Osteoblast (primary cell): ENCODE data around the gene CHST2. TPM values are rescaled to one million over a fixed set of nuclear protein-coding genes. Genes with fewer than 3 reads are reported as not detected.

Source experiments
- DNase-seq: peaks from one replicate; pipeline ENCODE4 v3.0.0; 2011; ENCODE audit warnings: low spot score, mixed read lengths; ENCODE audit not compliant: insufficient read length; ENCODE audit errors: missing footprints
- H2AFZ ChIP-seq: 2 replicates; pipeline ENCODE4 v1.6.0; 2011; ENCODE audit warnings: mild to moderate bottlenecking, low read length
- H3K27ac ChIP-seq: 2 replicates; pipeline ENCODE4 v1.5.1; 2011; ENCODE audit warnings: mild to moderate bottlenecking, low read depth, low read length, moderate library complexity
- H3K27me3 ChIP-seq: 2 replicates; pipeline ENCODE4 v1.6.0; 2012; ENCODE audit warnings: mild to moderate bottlenecking, control low read depth, inconsistent platforms, low read length, moderate library complexity; ENCODE audit not compliant: insufficient read depth
- H3K36me3 ChIP-seq: 2 replicates; pipeline ENCODE4 v1.5.1; 2011; ENCODE audit warnings: mild to moderate bottlenecking, low read length, control low read depth, moderate library complexity; ENCODE audit not compliant: insufficient read depth
- H3K4me1 ChIP-seq: 2 replicates; pipeline ENCODE4 v1.5.1; 2011; ENCODE audit warnings: mild to moderate bottlenecking, low read length, control low read depth, moderate library complexity; ENCODE audit not compliant: insufficient read depth
- H3K4me2 ChIP-seq: 2 replicates; pipeline ENCODE4 v1.6.0; 2011; ENCODE audit warnings: mild to moderate bottlenecking, low read length; ENCODE audit not compliant: insufficient read depth
- H3K4me3 ChIP-seq: fragments of 200-600 bp; sonication (generic); 3 replicates; pipeline ENCODE4 v1.5.1; 2012; ENCODE audit warnings: mild to moderate bottlenecking, low read length, inconsistent platforms; ENCODE audit not compliant: insufficient read depth
- H3K79me2 ChIP-seq: 2 replicates; pipeline ENCODE4 v1.6.0; 2012; ENCODE audit warnings: mild to moderate bottlenecking, low read length, control low read depth, inconsistent platforms; ENCODE audit not compliant: insufficient read depth
- H3K9me3 ChIP-seq: 2 replicates; pipeline ENCODE4 v1.5.1; 2011; ENCODE audit warnings: low read depth, low read length, control low read depth
- H4K20me1 ChIP-seq: 2 replicates; pipeline ENCODE4 v1.6.0; 2012; ENCODE audit warnings: mild to moderate bottlenecking, low read length, control low read depth; ENCODE audit not compliant: insufficient read depth
- total RNA-seq: library from RNA; depleted of rRNA; stranded (reverse); fragments of >200 nt; gene quantifications from 2 replicates; pipeline ENCODE4 v1.2.3, GENCODE V29; 2012
- TF ChIP-seq, protein P1 (sequence below): IDR thresholded peaks from 2 replicates; pipeline ENCODE4 v1.5.1; 2011; ENCODE audit warnings: mild to moderate bottlenecking, low read depth, low read length, moderate library complexity; ENCODE audit errors: extremely low read depth

Gene CHST2
- total RNA-seq, 1 donor, result 13.8 TPM

DNA sequence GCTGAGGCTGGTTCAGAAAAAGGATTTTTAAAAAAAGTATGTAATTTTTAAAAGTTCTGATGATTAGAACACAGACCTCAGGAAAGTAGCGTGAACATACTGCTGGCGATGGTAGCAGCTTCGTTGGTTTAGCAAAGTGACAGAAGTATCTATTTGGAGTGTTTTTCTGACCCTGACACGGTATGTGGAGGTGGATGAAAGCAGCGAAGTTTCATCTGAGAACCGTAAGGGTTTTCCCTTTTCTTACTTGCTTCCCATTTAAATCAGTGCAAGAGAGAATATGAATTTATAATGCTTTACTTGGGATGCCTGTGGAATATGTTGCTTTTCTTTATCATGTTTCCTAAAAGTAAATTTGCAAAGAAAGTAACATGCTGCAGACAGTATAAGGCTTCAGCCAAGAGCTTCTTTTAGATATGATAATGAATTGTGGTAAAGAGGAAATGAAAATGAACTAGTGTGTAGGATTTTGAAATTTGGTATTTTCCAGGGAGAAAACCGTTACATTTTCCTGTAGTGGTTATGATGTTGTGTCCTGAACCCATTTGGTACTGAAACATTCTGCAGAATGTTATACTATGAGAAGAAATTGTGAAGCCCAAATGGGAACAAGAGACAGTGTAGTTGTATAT lies 3.9 kb downstream of the CHST2 start:
- TF ChIP-seq, protein P1, sequence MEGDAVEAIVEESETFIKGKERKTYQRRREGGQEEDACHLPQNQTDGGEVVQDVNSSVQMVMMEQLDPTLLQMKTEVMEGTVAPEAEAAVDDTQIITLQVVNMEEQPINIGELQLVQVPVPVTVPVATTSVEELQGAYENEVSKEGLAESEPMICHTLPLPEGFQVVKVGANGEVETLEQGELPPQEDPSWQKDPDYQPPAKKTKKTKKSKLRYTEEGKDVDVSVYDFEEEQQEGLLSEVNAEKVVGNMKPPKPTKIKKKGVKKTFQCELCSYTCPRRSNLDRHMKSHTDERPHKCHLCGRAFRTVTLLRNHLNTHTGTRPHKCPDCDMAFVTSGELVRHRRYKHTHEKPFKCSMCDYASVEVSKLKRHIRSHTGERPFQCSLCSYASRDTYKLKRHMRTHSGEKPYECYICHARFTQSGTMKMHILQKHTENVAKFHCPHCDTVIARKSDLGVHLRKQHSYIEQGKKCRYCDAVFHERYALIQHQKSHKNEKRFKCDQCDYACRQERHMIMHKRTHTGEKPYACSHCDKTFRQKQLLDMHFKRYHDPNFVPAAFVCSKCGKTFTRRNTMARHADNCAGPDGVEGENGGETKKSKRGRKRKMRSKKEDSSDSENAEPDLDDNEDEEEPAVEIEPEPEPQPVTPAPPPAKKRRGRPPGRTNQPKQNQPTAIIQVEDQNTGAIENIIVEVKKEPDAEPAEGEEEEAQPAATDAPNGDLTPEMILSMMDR, result no peak
- Histone ChIP-seq H4K20me1 (no peaks in the 10 kb centered on the region), H2AFZ (no peak overlapping the region), H3K27me3 (peaks cover 4% of the 10 kb centered on the region), H3K27ac (no peak overlapping the region), H3K36me3 (no peaks in the 10 kb centered on the region), H3K4me1 (no peaks in the 10 kb centered on the region), H3K9me3 (no peaks in the 10 kb centered on the region), H3K4me2 (no peak overlapping the region), H3K4me3 (no peak overlapping the region), H3K79me2 (peaks cover 2% of the 10 kb centered on the region)
- DNase-seq, result no peak

DNA sequence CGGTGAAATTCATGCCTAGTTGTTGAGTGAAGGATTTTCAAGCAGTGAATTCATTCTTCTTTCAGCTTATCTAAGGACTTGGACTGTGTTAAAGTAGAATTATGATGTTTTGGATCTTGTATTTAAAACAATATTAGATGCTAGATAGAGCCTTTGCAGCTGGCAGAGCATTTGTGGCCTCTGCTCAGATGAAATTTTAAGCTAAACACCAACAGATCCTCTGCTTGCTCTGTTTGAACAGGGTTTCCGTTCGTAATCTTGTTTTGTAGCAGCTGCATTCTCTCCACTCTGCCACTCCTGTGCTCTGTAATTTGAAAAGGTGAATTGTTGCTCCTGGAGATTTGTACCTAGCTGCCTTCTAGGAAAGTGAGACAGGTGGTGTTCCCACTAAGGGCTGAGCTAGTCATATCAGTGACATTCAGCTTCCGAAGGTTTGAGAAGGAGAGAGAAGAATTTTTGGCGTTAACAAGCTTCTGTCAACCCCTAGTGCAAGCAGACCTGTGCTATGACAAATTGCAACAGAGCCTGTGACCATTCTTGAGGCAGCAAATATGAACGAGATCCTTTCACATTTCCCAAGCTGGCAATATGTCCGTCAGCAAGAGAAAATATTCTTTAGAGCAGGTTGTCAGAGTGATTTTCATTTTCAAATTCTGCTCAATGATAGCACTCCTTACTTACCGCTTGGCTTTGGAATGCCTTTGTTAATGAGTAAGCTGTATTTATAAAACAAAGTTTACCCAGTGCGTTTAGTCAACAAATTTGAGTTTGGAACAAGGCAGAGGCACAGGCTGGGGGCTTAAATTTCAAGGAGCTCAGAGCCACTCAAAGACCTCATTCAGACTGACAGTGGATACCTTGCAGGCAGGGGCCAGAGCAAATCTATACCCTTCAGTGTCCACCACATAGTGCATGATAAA lies 5.3 kb downstream of the CHST2 start:
- Histone ChIP-seq H3K9me3 (no peaks in the 10 kb centered on the region), H3K4me1 (no peaks in the 10 kb centered on the region), H3K36me3 (no peaks in the 10 kb centered on the region), H3K27me3 (no peaks in the 10 kb centered on the region), H3K27ac (no peak overlapping the region), H3K4me2 (no peak overlapping the region), H2AFZ (no peak overlapping the region), H4K20me1 (no peaks in the 10 kb centered on the region), H3K4me3 (no peak overlapping the region), H3K79me2 (peaks cover 2% of the 10 kb centered on the region)
- TF ChIP-seq, protein P1, result no peak
- DNase-seq, result no peak

DNA sequence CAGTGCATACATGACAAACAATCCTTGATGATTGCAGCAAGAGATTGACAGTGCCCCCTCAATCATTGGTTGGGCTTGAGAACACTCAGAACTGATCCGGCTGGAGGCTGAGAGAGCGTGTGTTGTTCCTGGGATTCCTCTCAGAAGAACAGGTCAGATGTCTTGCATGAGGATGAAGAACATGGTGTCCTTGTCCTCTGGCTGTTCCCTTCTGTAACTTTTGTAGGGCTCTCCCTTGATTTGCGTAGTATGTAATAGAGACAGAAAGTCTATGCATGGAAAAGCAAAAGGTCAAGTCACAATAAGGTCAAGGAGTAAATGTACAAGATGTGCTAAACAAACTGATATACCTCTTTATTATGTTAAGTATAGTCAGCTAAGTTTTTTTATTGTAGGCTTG lies 8.2 kb downstream of the CHST2 start:
- Histone ChIP-seq H3K27ac (no peak overlapping the region), H2AFZ (no peak overlapping the region), H3K9me3 (no peaks in the 10 kb centered on the region), H3K4me2 (no peak overlapping the region), H3K4me1 (no peaks in the 10 kb centered on the region), H3K36me3 (no peaks in the 10 kb centered on the region), H3K4me3 (no peak overlapping the region), H3K79me2 (no peaks in the 10 kb centered on the region), H3K27me3 (no peaks in the 10 kb centered on the region), H4K20me1 (no peaks in the 10 kb centered on the region)
- DNase-seq, result no peak
- TF ChIP-seq, protein P1, result no peak
